Esophagus muscularis mucosa (tissue), 4 donors: ENCODE data around the gene IRS2. TPM values are rescaled to one million over a fixed set of nuclear protein-coding genes. Genes with fewer than 3 reads are reported as not detected.
A peak's percentile ranks its signal among the peaks of the same experiment; 100 is the strongest.

ENCODE experiments used
- DNase-seq: peaks from one replicate; pipeline ENCODE4 v3.0.0-alpha.2; 2017; ENCODE audit errors: extremely low spot score
- H3K27ac ChIP-seq, 4 donors: fragments of 200-600 bp; sonication (generic); replicated peaks in 1 of 4; 1 replicate in 3 of 4; 2 replicates in 1 of 4; pipeline ENCODE4 v1.5.1; 2016 to 2019; ENCODE audit warnings: mild to moderate bottlenecking in 1 of 4
- H3K27me3 ChIP-seq, 4 donors: fragments of 200-600 bp; sonication (generic); one replicate each; pipeline versions ENCODE4 v1.5.1 to v1.6.0; 2016 to 2019
- H3K36me3 ChIP-seq, 4 donors: fragments of 200-600 bp; sonication (generic); one replicate each; pipeline ENCODE4 v1.5.1; 2016 to 2019
- H3K4me1 ChIP-seq, 4 donors: fragments of 200-600 bp; sonication (generic); one replicate each; pipeline ENCODE4 v1.5.1; 2016 to 2019
- H3K4me3 ChIP-seq, 4 donors: fragments of 200-600 bp; sonication (generic); 1 replicate in 2 of 4; 2 replicates in 2 of 4; pipeline ENCODE4 v1.5.1; 2016 to 2019; ENCODE audit warnings: mild to moderate bottlenecking in 4 of 4, moderate library complexity in 1 of 4
- H3K9me3 ChIP-seq, 4 donors: fragments of 200-600 bp; sonication (generic); 1 replicate in 3 of 4; 2 replicates in 1 of 4; pipeline ENCODE4 v1.5.1; 2016 to 2019
- CTCF ChIP-seq, 3 experiments: fragments of 200-600 bp in 2 of 3; fragments of 450-650 bp in 1 of 3; sonication (generic) in 2 of 3; IDR thresholded peaks; one replicate each; pipeline ENCODE4 v1.5.1; 2017 to 2019; ENCODE audit warnings: antibody characterized with exemption in 3 of 3, mild to moderate bottlenecking in 2 of 3, moderate library complexity in 1 of 3
- EP300 ChIP-seq: sonication (generic); formaldehyde crosslinking; IDR thresholded peaks from one replicate; pipeline ENCODE4 v1.6.1; 2017; ENCODE audit warnings: antibody characterized with exemption
- POLR2A ChIP-seq: fragments of 450-650 bp; IDR thresholded peaks from one replicate; pipeline ENCODE4 v1.6.1; 2017; ENCODE audit warnings: antibody characterized with exemption, moderate library complexity, mild to moderate bottlenecking, low read depth
- POLR2AphosphoS5 ChIP-seq, 2 donors: sonication (generic); formaldehyde crosslinking; IDR thresholded peaks; one replicate each; pipeline ENCODE4 v1.6.1; 2017; ENCODE audit warnings: antibody characterized with exemption in 2 of 2
- WGBS: methylation state at CpG from one replicate; pipeline ENCODE4 v1.1.5; 2018; 5-methylcytosine and 5-hydroxymethylcytosine counted together
- intact Hi-C: fragments of 100-400 bp; cut with DNase I; formaldehyde crosslinking; loops from one replicate; pipeline ENCODE4 v1.15.1; 2023
- total RNA-seq, 4 donors: library from RNA; depleted of rRNA; stranded (reverse); fragments of >200 nt; gene quantifications; one replicate each; pipeline versions ENCODE4 v1.1.0 to v1.2.1, GENCODE V29; 2016

The IRS2 gene
- total RNA-seq, 4 donors from 2014 or later: 46.4 to 95.3 (median 63.7) TPM

GRCh38 chr13:109756778-109757177 is 29.6 kb downstream of the IRS2 start:
- Histone ChIP-seq H3K27me3 (no peaks in the 10 kb centered on the region), H3K4me3 (no peak overlapping the region), H3K4me1 (peaks cover 21 to 46% (median 41%) of the 10 kb centered on the region in 4 donors), H3K9me3 (no peaks in the 10 kb centered on the region), H3K27ac (peak overlapping the region in 3 of 4 donors; percentile 20 to 40 (median 21)), H3K36me3 (peaks cover 32 to 50% (median 38%) of the 10 kb centered on the region in 4 donors)
- no peak for DNase-seq
- intact Hi-C loops: no loop called here
- 45% methylated on average over 5 of the region's 5 CpGs for WGBS
- no peak for TF ChIP-seq CTCF (IDR thresholded peaks at IDR 0.05)
- peak; percentile 5 to 10 for TF ChIP-seq POLR2AphosphoS5 (IDR thresholded peaks at IDR 0.05)

- no peak overlapping the region for H3K27ac ChIP-seq
These were observed 30.4 kb downstream of the IRS2 start for GRCh38 chr13:109755997-109756396.

GRCh38 chr13:109755551-109755950 is 30.8 kb downstream of the IRS2 start:
- Histone ChIP-seq H3K9me3 (no peaks in the 10 kb centered on the region), H3K27ac (no peak overlapping the region), H3K4me1 (peaks cover 15 to 34% (median 29%) of the 10 kb centered on the region in 4 donors), H3K36me3 (peaks cover 32 to 54% (median 38%) of the 10 kb centered on the region in 4 donors), H3K27me3 (no peaks in the 10 kb centered on the region), H3K4me3 (no peak overlapping the region)
- no peak for TF ChIP-seq POLR2A
- TF ChIP-seq POLR2AphosphoS5 (IDR thresholded peaks at IDR 0.05): no peak
- no peak for TF ChIP-seq CTCF (IDR thresholded peaks at IDR 0.05)
- no peak for TF ChIP-seq EP300
- intact Hi-C loops: no loop called here
- DNase-seq: peak; percentile 89
- WGBS: 92% methylated on average over 13 of the region's 13 CpGs

More at GRCh38 chr13:109755997-109756396, 30.4 kb downstream of the IRS2 start:
- intact Hi-C loops: no loop called here
- WGBS: 77% methylated on average over 4 of the region's 4 CpGs
- H3K9me3 ChIP-seq: no peaks in the 10 kb centered on the region
- no peaks in the 10 kb centered on the region for H3K27me3 ChIP-seq
- H3K36me3 ChIP-seq: peaks cover 32 to 54% (median 38%) of the 10 kb centered on the region in 4 donors
- no peak for DNase-seq
- TF ChIP-seq POLR2AphosphoS5 (IDR thresholded peaks at IDR 0.05) (no peak), CTCF (IDR thresholded peaks at IDR 0.05) (no peak), EP300 (no peak), POLR2A (no peak)
- H3K4me3 ChIP-seq: no peak overlapping the region
- peaks cover 19 to 38% (median 33%) of the 10 kb centered on the region in 4 donors for H3K4me1 ChIP-seq

- Histone ChIP-seq H3K27ac (no peak overlapping the region), H3K36me3 (peaks cover 31 to 51% (median 37%) of the 10 kb centered on the region in 4 donors), H3K4me3 (no peak overlapping the region), H3K9me3 (no peaks in the 10 kb centered on the region), H3K4me1 (peaks cover 0 to 3% (median under 1%) of the 10 kb centered on the region in 4 donors), H3K27me3 (no peaks in the 10 kb centered on the region)
- WGBS: 93% methylated on average over 4 of the region's 4 CpGs
- DNase-seq: no peak
- intact Hi-C loops: no loop called here
- TF ChIP-seq EP300: no peak
- TF ChIP-seq CTCF (IDR thresholded peaks at IDR 0.05): no peak
- TF ChIP-seq POLR2AphosphoS5 (IDR thresholded peaks at IDR 0.05): no peak
- no peak for TF ChIP-seq POLR2A
These were observed 34.9 kb downstream of the IRS2 start for GRCh38 chr13:109751477-109751876.

GRCh38 chr13:109750221-109750775 is 36.1 kb downstream of the IRS2 start:
- no peak overlapping the region for H3K27ac ChIP-seq
- H3K4me1 ChIP-seq: no peaks in the 10 kb centered on the region
- H3K36me3 ChIP-seq: peaks cover 19 to 40% (median 26%) of the 10 kb centered on the region in 4 donors
- H3K4me3 ChIP-seq: no peak overlapping the region
- peak; percentile 68 for DNase-seq
- H3K9me3 ChIP-seq: no peaks in the 10 kb centered on the region
- 83% methylated on average over 4 of the region's 4 CpGs for WGBS
- H3K27me3 ChIP-seq: no peaks in the 10 kb centered on the region
- TF ChIP-seq POLR2A: no peak
- no peak for TF ChIP-seq EP300
- TF ChIP-seq CTCF (IDR thresholded peaks at IDR 0.05): no peak
- no peak for TF ChIP-seq POLR2AphosphoS5 (IDR thresholded peaks at IDR 0.05)
- intact Hi-C loops: no loop called here
